Mucosa of rectum (tissue), 2 donors: Measurements from ENCODE around the gene BCL7A.
"Not testable (repeated sequence)": the region's sequence is repeated elsewhere in the genome, so short reads cannot be mapped to it uniquely, and the experiment has no call there.

Experiments
- H3K27ac ChIP-seq, 2 donors: one replicate each; pipeline ENCODE4 v1.7.0; 2013; ENCODE audit warnings: inconsistent platforms in 2 of 2, low read depth in 2 of 2, low read length in 2 of 2
- H3K27me3 ChIP-seq, 2 donors: one replicate each; pipeline ENCODE4 v1.7.0; 2013; ENCODE audit warnings: low read length in 2 of 2; ENCODE audit not compliant: control insufficient read depth in 2 of 2, insufficient read depth in 2 of 2
- H3K36me3 ChIP-seq, 2 donors: one replicate each; pipeline ENCODE4 v1.7.0; 2013; ENCODE audit warnings: low read length in 2 of 2; ENCODE audit not compliant: control insufficient read depth in 2 of 2, insufficient read depth in 2 of 2
- H3K4me1 ChIP-seq, 2 donors: one replicate each; pipeline ENCODE4 v1.7.0; 2013; ENCODE audit warnings: low read length in 2 of 2, mild to moderate bottlenecking in 1 of 2; ENCODE audit not compliant: control insufficient read depth in 2 of 2, insufficient read depth in 2 of 2
- H3K4me3 ChIP-seq, 2 donors: one replicate each; pipeline ENCODE4 v1.7.0; 2013; ENCODE audit warnings: low read length in 2 of 2
- H3K9ac ChIP-seq, 2 donors: one replicate each; pipeline ENCODE4 v1.7.0; 2013; ENCODE audit warnings: low read length in 2 of 2, low read depth in 1 of 2, mild to moderate bottlenecking in 1 of 2
- H3K9me3 ChIP-seq, 2 donors: one replicate each; pipeline ENCODE4 v1.7.0; 2013; ENCODE audit warnings: low read length in 2 of 2; ENCODE audit not compliant: control insufficient read depth in 2 of 2
- donor health status: healthy.
- donor health status: Normal muscosa, but diverticular disease.

The BCL7A gene

DNA sequence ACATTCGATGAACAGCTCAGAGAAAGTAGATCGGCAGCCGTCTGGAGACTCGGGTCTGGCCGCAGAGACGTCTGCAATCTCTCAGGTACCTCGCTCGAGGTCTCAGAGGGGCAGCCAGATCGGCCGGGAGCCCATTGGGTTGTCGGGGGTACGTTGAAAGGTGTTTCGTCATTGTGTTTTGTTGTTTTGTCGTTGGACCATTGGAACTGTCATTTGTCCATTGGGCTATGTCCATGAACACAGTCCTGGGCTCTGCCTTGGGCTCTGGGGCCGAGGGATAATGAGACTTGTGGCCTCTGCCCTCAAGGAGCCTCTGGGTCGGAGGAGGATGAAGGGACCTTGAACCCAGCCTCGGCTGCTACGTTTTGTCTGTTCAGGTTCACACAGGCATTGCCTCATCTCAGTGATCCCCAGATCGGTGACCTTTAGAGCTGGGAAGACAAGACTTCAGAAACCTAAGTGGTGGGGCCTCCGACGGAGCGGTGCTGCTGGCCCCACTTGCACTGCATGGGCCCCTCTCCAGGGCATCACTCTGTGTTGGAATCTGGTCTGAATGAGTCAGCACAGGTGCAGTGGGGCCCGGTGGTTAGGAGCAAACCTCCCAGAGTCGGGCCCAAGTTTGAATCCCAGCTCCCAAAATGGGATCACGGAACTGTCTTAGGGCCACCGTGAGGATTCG lies 33.3 kb downstream of the BCL7A start:
- Histone ChIP-seq H3K4me1 (peaks cover 5 to 7% of the 10 kb centered on the region in 2 donors), H3K27ac (no peak overlapping the region), H3K9ac (no peak overlapping the region)

DNA sequence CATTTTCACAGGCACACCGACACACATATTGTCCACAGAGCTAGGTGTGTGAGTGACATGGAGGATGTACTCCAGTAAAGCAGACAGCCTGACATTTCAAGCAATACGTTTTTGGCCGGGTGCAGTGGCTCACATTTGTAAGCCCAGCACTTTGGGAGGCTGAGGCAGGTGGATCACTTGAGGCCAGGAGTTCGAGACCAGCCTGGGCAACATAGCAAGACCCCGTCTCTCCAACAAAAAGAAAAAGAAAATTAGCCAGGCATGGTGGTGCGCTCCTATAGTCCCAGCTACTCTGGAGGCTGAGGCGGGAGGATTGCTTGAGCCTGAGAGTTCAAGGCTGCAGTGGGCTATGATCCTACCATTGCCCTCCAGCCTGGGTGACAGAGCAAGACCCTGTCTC lies 34.7 kb downstream of the BCL7A start:
- H3K9ac ChIP-seq, H3K27ac ChIP-seq, H3K36me3 ChIP-seq, H3K4me3 ChIP-seq, H3K4me1 ChIP-seq, H3K27me3 ChIP-seq, H3K9me3 ChIP-seq: not testable (repeated sequence)

More for the DNA sequence above, 33.3 kb downstream of the BCL7A start:
- Histone ChIP-seq H3K36me3 (peaks cover 3 to 8% of the 10 kb centered on the region in 2 donors), H3K27me3 (no peaks in the 10 kb centered on the region), H3K4me3 (no peak overlapping the region), H3K9me3 (no peaks in the 10 kb centered on the region)

DNA sequence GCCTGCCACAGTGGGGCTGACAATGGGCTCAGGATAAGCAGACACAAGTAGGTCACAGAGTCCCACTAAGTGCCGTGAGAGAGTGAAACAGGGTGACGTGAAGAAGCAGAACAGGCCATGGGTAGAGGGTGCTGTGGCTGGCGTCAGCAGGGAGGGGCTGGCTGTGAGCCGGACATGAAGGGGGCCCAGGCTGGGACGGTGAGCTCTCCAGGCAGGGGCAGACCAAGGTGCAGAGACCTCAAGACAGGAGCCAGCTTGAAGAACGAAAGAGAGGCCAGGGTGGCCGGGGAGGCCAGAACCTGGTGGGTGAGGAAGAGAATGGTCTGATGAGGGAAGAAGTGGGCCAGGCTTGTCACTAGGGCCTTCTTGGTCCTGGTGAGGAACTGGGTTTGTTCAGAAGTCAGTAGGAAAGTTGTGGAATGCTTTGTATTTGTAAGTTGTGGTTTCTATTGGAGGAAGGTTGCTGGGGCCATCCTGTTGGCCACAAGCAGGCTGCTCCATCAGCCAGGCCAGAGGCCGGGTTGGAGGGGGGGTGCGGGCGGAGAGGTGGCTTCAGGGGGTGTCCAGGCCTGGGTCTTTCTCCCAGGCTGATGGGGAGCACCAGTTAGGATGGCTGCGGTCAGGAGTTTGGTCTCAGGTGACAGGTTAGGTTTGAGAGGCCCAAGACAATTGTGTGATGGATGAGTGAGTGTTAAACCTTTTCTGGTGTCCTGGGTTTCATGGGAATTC lies 35.5 kb downstream of the BCL7A start:
- no peak overlapping the region for H3K4me3 ChIP-seq
- H3K9me3 ChIP-seq, result no peaks in the 10 kb centered on the region
- no peaks in the 10 kb centered on the region for H3K27me3 ChIP-seq
- H3K36me3 ChIP-seq, result peaks cover 3 to 8% of the 10 kb centered on the region in 2 donors
- peaks cover 6 to 10% of the 10 kb centered on the region in 2 donors for H3K4me1 ChIP-seq
- no peak overlapping the region for H3K9ac ChIP-seq
- H3K27ac ChIP-seq, result no peak overlapping the region

DNA sequence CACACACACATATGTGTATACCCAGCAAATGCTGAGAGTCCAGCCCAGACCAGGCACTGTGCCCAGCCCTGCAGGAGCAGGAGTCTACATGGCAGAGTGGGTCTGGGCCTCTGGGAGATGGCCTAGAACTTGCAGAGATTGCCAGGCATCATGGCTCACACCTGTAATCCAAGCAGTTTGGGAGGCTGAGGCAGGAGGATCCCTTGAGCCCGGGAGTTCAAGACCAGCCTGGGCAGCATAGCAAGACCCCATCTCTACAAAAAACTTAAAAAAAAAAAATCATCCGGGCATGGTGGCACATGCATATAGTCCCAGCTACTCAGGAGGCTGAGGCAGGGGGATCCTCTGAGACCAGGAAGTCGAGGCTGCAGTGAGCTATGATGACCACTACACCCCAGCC lies 36.1 kb downstream of the BCL7A start:
- Histone ChIP-seq H3K4me3 (no peak overlapping the region), H3K27ac (no peak overlapping the region), H3K9ac (no peak overlapping the region), H3K9me3 (no peaks in the 10 kb centered on the region), H3K36me3 (peaks cover 3 to 8% of the 10 kb centered on the region in 2 donors), H3K27me3 (no peaks in the 10 kb centered on the region), H3K4me1 (peaks cover 11 to 16% of the 10 kb centered on the region in 2 donors)

DNA sequence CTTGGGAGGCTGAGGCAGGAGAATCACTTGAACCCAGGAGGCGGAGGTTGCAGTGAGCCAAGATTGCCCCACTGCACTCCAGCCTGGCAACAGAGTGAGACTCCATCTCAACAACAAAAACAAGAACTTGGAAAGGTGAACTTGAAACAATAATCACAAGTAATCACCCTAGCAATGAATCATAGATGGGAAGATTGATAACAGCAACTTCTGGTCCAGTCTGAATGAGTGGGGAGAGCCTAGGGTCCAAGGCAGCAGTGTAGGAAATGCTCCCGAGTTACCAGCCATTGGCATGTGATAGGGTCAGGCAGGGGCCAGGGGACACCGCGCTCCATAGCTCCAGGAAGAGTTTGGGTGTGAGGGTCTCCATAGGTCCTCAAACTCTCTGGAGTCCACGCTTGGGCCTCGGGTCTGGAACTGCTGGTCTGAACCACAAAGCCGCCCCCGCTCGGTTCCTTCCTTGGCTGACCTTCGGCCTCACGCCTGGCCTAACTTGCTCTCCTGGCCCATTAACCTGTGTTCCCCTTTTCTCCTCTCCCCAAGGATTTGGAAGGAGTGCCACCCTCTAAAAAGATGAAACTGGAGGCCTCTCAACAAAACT lies 37.0 kb downstream of the BCL7A start:
- Histone ChIP-seq H3K4me1 (peaks cover 19 to 25% of the 10 kb centered on the region in 2 donors), H3K9me3 (no peaks in the 10 kb centered on the region), H3K27me3 (no peaks in the 10 kb centered on the region), H3K36me3 (peaks cover 3 to 8% of the 10 kb centered on the region in 2 donors), H3K9ac (no peak overlapping the region), H3K4me3 (no peak overlapping the region), H3K27ac (no peak overlapping the region)

DNA sequence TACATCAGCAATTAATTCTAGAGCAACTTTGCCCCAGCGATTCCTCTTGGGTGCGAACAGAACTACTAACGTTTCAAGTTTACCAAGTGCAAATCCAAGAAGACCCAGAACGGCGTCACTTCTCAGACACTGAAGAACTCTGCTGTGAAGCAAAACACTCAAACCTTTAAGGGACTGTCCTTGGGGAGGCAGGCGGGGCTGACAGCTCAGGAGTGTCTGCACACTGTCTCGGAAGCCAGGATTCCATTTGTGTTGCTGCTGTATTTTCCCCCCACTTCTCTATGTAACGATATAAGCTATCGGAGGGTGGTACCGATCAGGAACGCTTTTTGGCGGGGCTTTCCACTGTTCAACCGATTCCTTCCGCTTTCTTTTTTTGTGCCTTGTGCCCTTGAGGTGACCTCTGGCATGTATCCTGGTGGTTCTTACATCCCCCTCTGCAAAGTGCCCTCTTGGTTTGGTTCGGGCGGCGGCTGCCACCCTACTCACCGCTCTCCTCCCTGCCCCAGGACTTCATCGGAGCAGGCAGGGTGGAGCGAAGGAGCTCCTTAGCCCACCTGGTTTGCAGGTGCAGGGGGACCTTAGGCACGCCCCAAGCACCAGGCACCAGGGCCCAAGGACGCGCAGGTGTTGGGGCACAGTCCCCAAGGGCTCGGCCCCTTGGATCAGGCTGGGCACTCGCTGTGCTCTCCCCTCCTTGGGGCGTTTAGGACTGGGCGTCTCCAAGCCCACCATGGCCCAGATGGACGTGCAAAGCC lies 37.7 kb downstream of the BCL7A start:
- no peaks in the 10 kb centered on the region for H3K9me3 ChIP-seq
- peaks cover 3 to 8% of the 10 kb centered on the region in 2 donors for H3K36me3 ChIP-seq
- H3K4me3 ChIP-seq, result no peak overlapping the region
- no peak overlapping the region for H3K9ac ChIP-seq
- H3K4me1 ChIP-seq, result peaks cover 26 to 30% of the 10 kb centered on the region in 2 donors
- H3K27me3 ChIP-seq, result no peaks in the 10 kb centered on the region
- H3K27ac ChIP-seq, result peak overlapping the region in 1 of 2 donors; percentile 53

DNA sequence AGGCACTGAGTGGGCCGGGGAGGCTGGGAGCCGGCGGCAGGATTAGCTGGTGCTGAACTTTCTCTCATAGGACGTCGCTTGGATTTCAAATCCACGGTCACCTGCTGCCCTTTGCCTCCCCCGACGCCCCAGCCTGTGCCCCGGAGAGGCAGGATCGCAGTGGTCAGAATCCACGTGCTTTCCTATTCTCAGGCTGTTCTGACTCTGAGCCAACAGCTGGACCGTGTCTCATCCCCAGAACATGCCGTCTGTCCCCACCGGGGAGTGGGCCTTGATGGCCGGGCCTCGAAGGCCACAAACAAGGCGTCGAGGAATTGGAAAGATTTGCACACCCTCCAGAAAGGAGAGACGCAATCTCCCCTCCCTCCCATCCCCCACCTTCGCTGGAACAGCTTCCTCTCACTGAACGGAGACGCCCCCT lies 38.4 kb downstream of the BCL7A start:
- Histone ChIP-seq H3K36me3 (peaks cover under 1 to 8% of the 10 kb centered on the region in 2 donors), H3K9me3 (no peaks in the 10 kb centered on the region), H3K9ac (no peak overlapping the region), H3K4me1 (peaks cover 28 to 32% of the 10 kb centered on the region in 2 donors), H3K27ac (peak overlapping the region in 1 of 2 donors; percentile 53), H3K4me3 (no peak overlapping the region), H3K27me3 (no peaks in the 10 kb centered on the region)

DNA sequence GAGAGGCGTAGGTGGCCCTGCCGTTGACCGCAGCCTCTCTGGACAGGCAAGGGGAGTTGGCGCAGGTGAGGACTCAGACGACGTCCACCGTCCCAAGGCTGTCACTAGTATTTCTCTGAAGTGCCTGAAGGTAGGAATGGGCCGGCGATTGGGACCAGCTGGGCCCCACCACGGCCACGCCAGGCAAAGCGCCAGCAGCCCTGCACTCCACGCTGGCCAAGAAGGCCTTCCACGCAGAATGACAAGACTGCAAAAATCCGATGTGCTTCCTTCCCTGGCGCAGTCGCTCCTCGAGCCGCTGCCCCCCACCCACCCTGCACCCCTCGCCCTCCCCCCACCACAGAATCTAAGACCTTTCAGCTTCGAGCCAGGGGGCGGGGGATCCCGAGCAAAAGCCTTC lies 39.6 kb downstream of the BCL7A start:
- no peak overlapping the region for H3K27ac ChIP-seq
- peaks cover 0 to 8% of the 10 kb centered on the region in 2 donors for H3K36me3 ChIP-seq
- H3K27me3 ChIP-seq, result no peaks in the 10 kb centered on the region
- H3K4me3 ChIP-seq, result no peak overlapping the region
- H3K9ac ChIP-seq, result no peak overlapping the region
- H3K4me1 ChIP-seq, result peaks cover 29 to 33% of the 10 kb centered on the region in 2 donors
- H3K9me3 ChIP-seq, result no peaks in the 10 kb centered on the region

DNA sequence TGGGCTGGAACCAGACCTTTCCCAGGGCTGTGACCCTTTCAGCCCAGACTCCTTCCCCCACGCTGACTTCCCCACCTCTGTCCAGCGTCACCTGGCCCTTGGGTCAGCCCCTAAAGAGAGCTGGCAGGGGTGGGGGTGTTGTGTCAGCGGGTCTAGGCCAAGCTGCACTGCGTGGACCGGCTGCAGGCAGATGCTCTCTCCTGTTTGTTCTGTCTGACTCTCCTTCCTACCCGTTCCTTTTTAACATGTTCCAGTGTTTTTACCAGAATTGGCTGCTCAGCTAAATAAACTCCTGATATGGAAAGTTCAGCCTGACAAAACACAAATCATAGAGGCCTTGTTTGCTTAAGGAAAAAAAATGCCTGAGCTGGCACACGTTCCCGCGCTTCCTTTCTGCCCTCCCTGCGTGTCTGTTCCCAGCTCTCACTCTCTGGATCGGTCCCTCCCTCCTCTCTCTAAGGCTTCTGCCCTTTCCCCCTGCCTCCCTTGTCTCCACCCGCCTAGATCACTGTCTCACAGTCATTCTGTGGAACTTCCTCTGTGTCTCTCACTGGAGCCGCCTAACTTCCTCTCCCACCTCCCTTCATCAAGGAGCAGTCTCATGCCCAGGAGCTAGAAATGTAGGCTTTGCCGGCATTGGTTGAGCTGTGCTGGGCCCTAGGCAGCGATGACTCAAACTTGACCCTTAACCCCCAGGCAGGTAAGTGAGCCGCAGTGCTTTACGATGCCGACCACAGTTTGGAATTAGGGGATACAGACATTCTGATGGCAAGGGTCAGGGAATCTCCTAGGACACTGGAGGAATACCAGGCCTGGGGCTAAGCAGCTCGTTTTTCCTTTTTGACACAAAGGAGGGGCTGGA lies 41.4 kb downstream of the BCL7A start:
- H3K9me3 ChIP-seq, result no peaks in the 10 kb centered on the region
- H3K36me3 ChIP-seq, result peaks cover 0 to 8% of the 10 kb centered on the region in 2 donors
- H3K27ac ChIP-seq, result peak overlapping the region; percentile 89 to 93
- peak overlapping the region; percentile 56 to 59 for H3K9ac ChIP-seq
- H3K4me3 ChIP-seq, result peak overlapping the region; percentile 24 to 53
- no peaks in the 10 kb centered on the region for H3K27me3 ChIP-seq
- H3K4me1 ChIP-seq, result peaks cover 31 to 33% of the 10 kb centered on the region in 2 donors
